Measurements from ENCODE around the gene CACNA1E. TPM values are rescaled to one million over a fixed set of nuclear protein-coding genes. Genes with fewer than 3 reads are reported as not detected.

The CACNA1E gene
- total RNA-seq, 6 donors from 2014 or later = 0.17 to 1.4 (median 0.51) TPM

DNA sequence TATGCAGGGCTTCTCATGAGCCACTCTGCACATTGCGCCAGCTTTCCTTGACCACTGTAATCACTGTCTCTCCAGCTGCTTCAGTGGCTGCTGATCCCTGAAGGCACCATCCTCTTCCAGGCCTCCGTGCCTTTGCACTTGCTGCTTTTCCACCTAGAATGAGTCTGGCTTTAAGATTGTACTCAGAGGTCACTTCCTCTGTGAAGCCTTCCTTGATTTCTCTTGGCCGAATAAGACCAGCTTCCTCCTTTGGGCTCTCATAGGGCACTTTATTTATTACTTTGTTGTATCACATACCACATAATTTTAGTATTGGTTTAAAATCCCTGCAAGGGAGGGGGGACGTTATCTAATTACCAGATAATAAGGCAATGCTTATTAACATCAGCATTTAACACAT lies 10.6 kb downstream of the CACNA1E start:
- TF ChIP-seq POLR2AphosphoS5 (IDR thresholded peaks at IDR 0.05) = no peak
- no peak for TF ChIP-seq POLR2A (IDR thresholded peaks at IDR 0.05)
- no peak for TF ChIP-seq EP300 (IDR thresholded peaks at IDR 0.05)
- TF ChIP-seq, protein P1, sequence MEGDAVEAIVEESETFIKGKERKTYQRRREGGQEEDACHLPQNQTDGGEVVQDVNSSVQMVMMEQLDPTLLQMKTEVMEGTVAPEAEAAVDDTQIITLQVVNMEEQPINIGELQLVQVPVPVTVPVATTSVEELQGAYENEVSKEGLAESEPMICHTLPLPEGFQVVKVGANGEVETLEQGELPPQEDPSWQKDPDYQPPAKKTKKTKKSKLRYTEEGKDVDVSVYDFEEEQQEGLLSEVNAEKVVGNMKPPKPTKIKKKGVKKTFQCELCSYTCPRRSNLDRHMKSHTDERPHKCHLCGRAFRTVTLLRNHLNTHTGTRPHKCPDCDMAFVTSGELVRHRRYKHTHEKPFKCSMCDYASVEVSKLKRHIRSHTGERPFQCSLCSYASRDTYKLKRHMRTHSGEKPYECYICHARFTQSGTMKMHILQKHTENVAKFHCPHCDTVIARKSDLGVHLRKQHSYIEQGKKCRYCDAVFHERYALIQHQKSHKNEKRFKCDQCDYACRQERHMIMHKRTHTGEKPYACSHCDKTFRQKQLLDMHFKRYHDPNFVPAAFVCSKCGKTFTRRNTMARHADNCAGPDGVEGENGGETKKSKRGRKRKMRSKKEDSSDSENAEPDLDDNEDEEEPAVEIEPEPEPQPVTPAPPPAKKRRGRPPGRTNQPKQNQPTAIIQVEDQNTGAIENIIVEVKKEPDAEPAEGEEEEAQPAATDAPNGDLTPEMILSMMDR (IDR thresholded peaks at IDR 0.05) = no peak
- WGBS, 2 donors = 84 to 88% methylated on average over 4 of the region's 4 CpGs
- Histone ChIP-seq H3K36me3 (no peaks in the 10 kb centered on the region), H3K9me3 (no peaks in the 10 kb centered on the region), H3K4me3 (no peak overlapping the region), H3K27ac (no peak overlapping the region), H3K27me3 (no peaks in the 10 kb centered on the region), H3K4me1 (no peaks in the 10 kb centered on the region)
- no peak for DNase-seq
- no peak for ATAC-seq (ENCODE audit: low FRiP score in 2 of 2)

DNA sequence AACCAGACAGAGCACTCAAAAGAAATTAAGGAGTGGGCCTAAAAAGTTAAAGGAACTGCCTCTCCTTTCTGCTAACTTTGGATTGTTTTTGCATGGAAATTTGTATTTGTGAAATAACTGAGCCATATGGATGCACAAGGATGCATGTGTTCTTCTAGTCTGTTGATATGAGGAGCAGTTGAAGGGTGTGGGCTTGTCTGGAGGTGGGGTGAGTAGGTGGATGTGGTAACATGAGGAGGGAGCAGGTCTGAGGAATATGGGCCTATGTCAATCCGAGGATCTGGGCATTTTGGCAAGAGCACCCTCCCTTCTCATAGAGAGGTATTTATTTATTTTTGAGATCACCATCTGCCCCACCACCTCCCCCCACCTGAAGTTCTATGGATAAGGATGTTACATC lies 13.4 kb downstream of the CACNA1E start:
- no peaks in the 10 kb centered on the region for H3K27me3 ChIP-seq
- whole genome bisulfite sequencing, 2 donors = 47 to 60% methylated on average over 1 of the region's 1 CpG
- no peak overlapping the region for H3K4me3 ChIP-seq
- H3K36me3 ChIP-seq = no peaks in the 10 kb centered on the region
- H3K27ac ChIP-seq = no peak overlapping the region
- DNase-seq (no peak), ATAC-seq (ENCODE audit: low FRiP score in 2 of 2) (no peak)
- H3K9me3 ChIP-seq = no peaks in the 10 kb centered on the region
- H3K4me1 ChIP-seq = no peaks in the 10 kb centered on the region
- TF ChIP-seq, protein P1 (IDR thresholded peaks at IDR 0.05) = no peak
- no peak for TF ChIP-seq POLR2A (IDR thresholded peaks at IDR 0.05)
- no peak for TF ChIP-seq EP300 (IDR thresholded peaks at IDR 0.05)
- no peak for TF ChIP-seq POLR2AphosphoS5 (IDR thresholded peaks at IDR 0.05)

DNA sequence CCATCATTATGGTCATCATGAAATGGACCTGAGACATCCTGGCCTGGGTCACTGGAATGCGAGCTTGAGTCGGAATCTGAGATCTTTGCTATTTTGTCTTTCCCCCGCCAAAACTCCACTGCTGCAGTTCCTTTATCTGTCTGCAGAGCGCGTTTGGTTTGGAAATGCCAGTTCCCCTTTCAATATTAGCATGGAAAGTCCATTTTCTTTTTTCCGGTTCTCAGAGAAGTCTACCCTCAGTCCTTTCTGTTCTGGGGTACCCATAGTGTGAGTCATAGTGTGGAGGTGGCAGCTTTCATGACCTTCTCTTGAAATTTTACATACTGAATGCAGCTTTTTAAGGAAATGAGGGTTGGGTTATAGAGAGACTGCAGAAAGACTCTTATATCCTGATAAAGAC lies 14.6 kb downstream of the CACNA1E start:
- no peak overlapping the region for H3K27ac ChIP-seq
- no peaks in the 10 kb centered on the region for H3K9me3 ChIP-seq
- ATAC-seq (ENCODE audit: low FRiP score in 2 of 2) (no peak), DNase-seq (no peak)
- H3K27me3 ChIP-seq = no peaks in the 10 kb centered on the region
- TF ChIP-seq, protein P1 (IDR thresholded peaks at IDR 0.05) = no peak
- TF ChIP-seq POLR2AphosphoS5 (IDR thresholded peaks at IDR 0.05) (no peak), EP300 (IDR thresholded peaks at IDR 0.05) (no peak), POLR2A (IDR thresholded peaks at IDR 0.05) (no peak)
- WGBS, 2 donors = 74 to 78% methylated on average over 6 of the region's 6 CpGs
- H3K4me1 ChIP-seq = no peaks in the 10 kb centered on the region
- H3K4me3 ChIP-seq = no peak overlapping the region
- H3K36me3 ChIP-seq = no peaks in the 10 kb centered on the region

DNA sequence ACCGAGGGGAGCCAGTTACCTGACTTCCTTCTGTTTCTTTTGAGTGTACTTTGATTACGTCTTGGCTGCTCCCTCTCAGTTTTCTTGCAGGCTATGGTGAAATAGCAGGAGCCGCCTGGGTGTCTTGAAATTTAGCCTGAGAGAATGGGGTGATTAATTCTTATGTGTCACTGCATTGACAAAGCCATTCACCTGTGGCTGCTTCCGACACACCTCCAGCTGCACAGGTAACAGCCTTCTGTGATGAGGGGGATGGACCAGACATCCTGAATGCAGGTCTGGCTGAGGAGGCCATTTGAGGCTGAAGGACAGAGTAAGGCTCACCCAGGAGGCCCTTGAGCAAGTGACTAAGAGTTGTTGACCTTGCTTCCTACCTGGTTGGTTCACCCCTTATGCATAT lies 16.5 kb downstream of the CACNA1E start:
- Histone ChIP-seq H3K27me3 (no peaks in the 10 kb centered on the region), H3K27ac (no peak overlapping the region), H3K4me1 (no peaks in the 10 kb centered on the region), H3K4me3 (no peak overlapping the region), H3K9me3 (no peaks in the 10 kb centered on the region), H3K36me3 (no peaks in the 10 kb centered on the region)
- ATAC-seq (ENCODE audit: low FRiP score in 2 of 2) (no peak), DNase-seq (no peak)
- TF ChIP-seq, protein P1 (IDR thresholded peaks at IDR 0.05) = no peak
- TF ChIP-seq POLR2A (IDR thresholded peaks at IDR 0.05) (no peak), POLR2AphosphoS5 (IDR thresholded peaks at IDR 0.05) (no peak), EP300 (IDR thresholded peaks at IDR 0.05) (no peak)
- WGBS, 2 donors = 90 to 92% methylated on average over 4 of the region's 4 CpGs

DNA sequence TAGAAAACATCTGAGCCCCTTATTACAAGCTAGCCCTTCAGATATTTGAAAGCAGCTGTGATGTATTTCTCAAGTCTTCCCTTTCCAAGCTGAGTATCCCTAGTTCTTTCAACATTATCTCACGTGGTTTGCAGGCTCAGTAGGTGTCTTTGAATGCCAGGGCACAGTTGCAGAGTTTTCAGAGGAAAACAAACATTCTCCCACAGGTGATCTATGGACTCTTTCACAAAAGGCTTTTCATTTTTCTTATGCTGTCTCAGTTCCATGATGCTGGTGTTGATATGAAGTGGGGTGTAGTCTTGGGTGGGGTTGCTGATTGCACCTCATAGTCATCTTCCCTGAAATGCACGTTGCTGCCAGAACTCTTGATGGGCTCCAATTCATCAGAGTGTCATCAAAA lies 17.3 kb downstream of the CACNA1E start:
- no peaks in the 10 kb centered on the region for H3K9me3 ChIP-seq
- ATAC-seq (ENCODE audit: low FRiP score in 2 of 2) (no peak), DNase-seq (no peak)
- WGBS, 2 donors = 36 to 48% methylated on average over 2 of the region's 2 CpGs
- TF ChIP-seq EP300 (IDR thresholded peaks at IDR 0.05) (no peak), POLR2AphosphoS5 (IDR thresholded peaks at IDR 0.05) (no peak), POLR2A (IDR thresholded peaks at IDR 0.05) (no peak)
- TF ChIP-seq, protein P1 (IDR thresholded peaks at IDR 0.05) = no peak
- no peak overlapping the region for H3K4me3 ChIP-seq
- no peaks in the 10 kb centered on the region for H3K4me1 ChIP-seq
- H3K36me3 ChIP-seq = no peaks in the 10 kb centered on the region
- H3K27ac ChIP-seq = no peak overlapping the region
- no peaks in the 10 kb centered on the region for H3K27me3 ChIP-seq
